Parathyroid adenoma (tissue), 2 donors: Measurements from ENCODE around the gene BORCS5.
A peak's percentile ranks its signal among the peaks of the same experiment; 100 is the strongest.
"Not testable (repeated sequence)": the region's sequence is repeated elsewhere in the genome, so short reads cannot be mapped to it uniquely, and the experiment has no call there.

ENCODE experiments used
- H2AFZ ChIP-seq: fragments of 300-600 bp; sonication (generic); one replicate; pipeline ENCODE4 v1.7.0; 2017; ENCODE audit warnings: antibody characterized with exemption, mild to moderate bottlenecking
- H3K27ac ChIP-seq: fragments of 300-600 bp; sonication (generic); one replicate; pipeline ENCODE4 v1.7.0; 2017
- H3K27me3 ChIP-seq: fragments of 300-600 bp; sonication (generic); one replicate; pipeline ENCODE4 v1.7.0; 2017; ENCODE audit warnings: low read length; ENCODE audit not compliant: control insufficient read depth, insufficient read depth
- H3K36me3 ChIP-seq: fragments of 300-600 bp; sonication (generic); one replicate; pipeline ENCODE4 v1.7.0; 2017; ENCODE audit warnings: low read length; ENCODE audit not compliant: control insufficient read depth, insufficient read depth
- H3K4me1 ChIP-seq: fragments of 300-600 bp; sonication (generic); one replicate; pipeline ENCODE4 v1.7.0; 2017; ENCODE audit warnings: control low read depth
- H3K4me2 ChIP-seq: fragments of 300-600 bp; sonication (generic); one replicate; pipeline ENCODE4 v1.7.0; 2017; ENCODE audit warnings: low read length
- H3K4me3 ChIP-seq: fragments of 300-600 bp; sonication (generic); one replicate; pipeline ENCODE4 v1.7.0; 2017; ENCODE audit warnings: low read depth, low read length
- H3K79me2 ChIP-seq: fragments of 300-600 bp; sonication (generic); one replicate; pipeline ENCODE4 v1.7.0; 2017; ENCODE audit warnings: control low read depth
- H3K9ac ChIP-seq: fragments of 300-600 bp; sonication (generic); one replicate; pipeline ENCODE4 v1.7.0; 2017; ENCODE audit warnings: mild to moderate bottlenecking
- H3K9me3 ChIP-seq: fragments of 300-600 bp; sonication (generic); one replicate; pipeline ENCODE4 v1.7.0; 2017; ENCODE audit warnings: low read length; ENCODE audit not compliant: control insufficient read depth
- CTCF ChIP-seq: fragments of 300-600 bp; sonication (generic); IDR thresholded peaks from one replicate; pipeline ENCODE4 v1.7.0; 2017; ENCODE audit warnings: antibody characterized with exemption, mild to moderate bottlenecking
- donor health status: primary hyperparathyroidism.

The BORCS5 gene

GRCh38 chr12:12356896-12357718 is at the start of gene BORCS5:
Gene BORCS5, plus strand, starts transcription at chr12:12357078. Its CDS starts 374 bp downstream, at chr12:12357452.
- H3K9ac ChIP-seq = peak within 1 kb of the TSS; percentile 47
- TF ChIP-seq CTCF = no peak
- H3K9me3 ChIP-seq = no peaks in the 10 kb centered on the region
- H3K79me2 ChIP-seq = no peaks in the 10 kb centered on the region
- H2AFZ ChIP-seq = peak within 1 kb of the TSS; percentile 84
- peak within 1 kb of the TSS; percentile 92 for H3K27ac ChIP-seq
- peak within 1 kb of the TSS; percentile 79 for H3K4me2 ChIP-seq
- no peaks in the 10 kb centered on the region for H3K27me3 ChIP-seq
- H3K4me1 ChIP-seq = no peaks in the 10 kb centered on the region
- no peaks in the 10 kb centered on the region for H3K36me3 ChIP-seq
- H3K4me3 ChIP-seq = peak within 1 kb of the TSS; percentile 81

- H3K4me1 ChIP-seq, H3K9me3 ChIP-seq, H3K4me2 ChIP-seq, H3K79me2 ChIP-seq, H3K9ac ChIP-seq, H3K36me3 ChIP-seq, H3K27me3 ChIP-seq, H3K27ac ChIP-seq, H3K4me3 ChIP-seq, H2AFZ ChIP-seq: not testable (repeated sequence)
Measured at GRCh38 chr12:12310695-12311094, 46.2 kb upstream of the BORCS5 start.

- H3K4me1 ChIP-seq = peaks cover 14% of the 10 kb centered on the region
- H3K9ac ChIP-seq = no peak overlapping the region
- H3K9me3 ChIP-seq = no peaks in the 10 kb centered on the region
- H3K79me2 ChIP-seq = no peaks in the 10 kb centered on the region
- no peaks in the 10 kb centered on the region for H3K27me3 ChIP-seq
- H3K36me3 ChIP-seq = no peaks in the 10 kb centered on the region
- H3K4me2 ChIP-seq = no peak overlapping the region
- no peak overlapping the region for H3K27ac ChIP-seq
- H3K4me3 ChIP-seq = no peak overlapping the region
- TF ChIP-seq CTCF = no peak
- H2AFZ ChIP-seq = peak overlapping the region; percentile 57
Measured at GRCh38 chr12:12315838-12316237, 41.0 kb upstream of the BORCS5 start.

- H3K27me3 ChIP-seq = no peaks in the 10 kb centered on the region
- H3K9me3 ChIP-seq = no peaks in the 10 kb centered on the region
- H3K4me1 ChIP-seq = peaks cover 24% of the 10 kb centered on the region
- TF ChIP-seq CTCF = no peak
- no peak overlapping the region for H3K9ac ChIP-seq
- peak overlapping the region; percentile 70 for H3K4me2 ChIP-seq
- H3K27ac ChIP-seq = peak overlapping the region; percentile 82
- no peaks in the 10 kb centered on the region for H3K36me3 ChIP-seq
- H3K79me2 ChIP-seq = no peaks in the 10 kb centered on the region
- peak overlapping the region; percentile 69 for H2AFZ ChIP-seq
- peak overlapping the region; percentile 37 for H3K4me3 ChIP-seq
Measured at GRCh38 chr12:12319451-12320183, 37.3 kb upstream of the BORCS5 start.

GRCh38 chr12:12323118-12323517 is 33.8 kb upstream of the BORCS5 start:
- Histone ChIP-seq H2AFZ (no peak overlapping the region), H3K4me3 (no peak overlapping the region), H3K4me2 (no peak overlapping the region), H3K27me3 (no peaks in the 10 kb centered on the region), H3K9me3 (no peaks in the 10 kb centered on the region), H3K27ac (no peak overlapping the region), H3K4me1 (peaks cover 21% of the 10 kb centered on the region), H3K79me2 (no peaks in the 10 kb centered on the region), H3K36me3 (no peaks in the 10 kb centered on the region), H3K9ac (no peak overlapping the region)
- no peak for TF ChIP-seq CTCF
